HG03060 (cell line): ENCODE measurements around the gene ENO1.
"Not testable (repeated sequence)": the region's sequence is repeated elsewhere in the genome, so short reads cannot be mapped to it uniquely, and the experiment has no call there.

Source experiments
- ATAC-seq: cut with Tn5 transposase; IDR thresholded peaks from one replicate; pipeline ENCODE4 v1.9.1; 2021; ENCODE audit warnings: low read depth, moderate number of reproducible peaks; ENCODE audit not compliant: unreplicated experiment

ENO1 gene

GRCh38 chr1:8878448-8878697 is at the start of gene ENO1:
TSS of gene ENO1 (minus strand) at chr1:8878686. CDS start at chr1:8874908, 3,778 bp downstream.
- no peak for ATAC-seq

GRCh38 chr1:8926707-8927694 is 48.5 kb upstream of the ENO1 start:
- ATAC-seq = no peak

- no peak for ATAC-seq
These were observed 47.5 kb upstream of the ENO1 start for GRCh38 chr1:8925960-8926359.

- ATAC-seq = no peak
These were observed 46.9 kb upstream of the ENO1 start for GRCh38 chr1:8925406-8925805.

GRCh38 chr1:8922962-8923361 is 44.5 kb upstream of the ENO1 start:
- no peak for ATAC-seq

GRCh38 chr1:8917536-8917935 is 39.0 kb upstream of the ENO1 start:
- ATAC-seq = not testable (repeated sequence)

- no peak for ATAC-seq
These were observed 37.0 kb upstream of the ENO1 start for GRCh38 chr1:8915446-8915845.

GRCh38 chr1:8914466-8914865 is 36.0 kb upstream of the ENO1 start:
- no peak for ATAC-seq

GRCh38 chr1:8913457-8913856 is 35.0 kb upstream of the ENO1 start:
- no peak for ATAC-seq

GRCh38 chr1:8911416-8912309 is 33.2 kb upstream of the ENO1 start:
- ATAC-seq = no peak

GRCh38 chr1:8910914-8911313 is 32.4 kb upstream of the ENO1 start:
- no peak for ATAC-seq

- no peak for ATAC-seq
These were observed 31.8 kb upstream of the ENO1 start for GRCh38 chr1:8910331-8910730.

- no peak for ATAC-seq
These were observed 30.1 kb upstream of the ENO1 start for GRCh38 chr1:8908388-8909151.

- no peak for ATAC-seq
These were observed 27.2 kb upstream of the ENO1 start for GRCh38 chr1:8905582-8906191.

GRCh38 chr1:8903908-8904650 is 25.6 kb upstream of the ENO1 start:
- ATAC-seq = no peak

GRCh38 chr1:8903410-8903809 is 24.9 kb upstream of the ENO1 start:
- no peak for ATAC-seq

GRCh38 chr1:8902765-8903164 is 24.3 kb upstream of the ENO1 start:
- no peak for ATAC-seq

GRCh38 chr1:8900684-8901083 is 22.2 kb upstream of the ENO1 start:
- not testable (repeated sequence) for ATAC-seq

- ATAC-seq = no peak
These were observed 20.6 kb upstream of the ENO1 start for GRCh38 chr1:8899046-8899445.

- not testable (repeated sequence) for ATAC-seq
These were observed 19.9 kb upstream of the ENO1 start for GRCh38 chr1:8898418-8898817.
